Inflammatory macrophage treated with lipopolysaccharide for 1 hour (primary cell): Measurements from ENCODE around the gene S100A7A.
"Not testable (repeated sequence)": the region's sequence is repeated elsewhere in the genome, so short reads cannot be mapped to it uniquely, and the experiment has no call there.

Experiments
- DNase-seq, 2 donors: peaks; one replicate each; pipeline ENCODE4 v3.0.0-alpha.2; 2020 to 2022

The S100A7A gene

GRCh38 chr1:153395776-153396175 lies 20.5 kb upstream of the S100A7A start:
- no peak for DNase-seq

GRCh38 chr1:153396461-153396860 lies 19.9 kb upstream of the S100A7A start:
- no peak for DNase-seq

- no peak for DNase-seq
Measured at GRCh38 chr1:153397051-153397923, 19.0 kb upstream of the S100A7A start.

- DNase-seq, result no peak
Measured at GRCh38 chr1:153397924-153398651, 18.2 kb upstream of the S100A7A start.

GRCh38 chr1:153399401-153400055 lies 16.8 kb upstream of the S100A7A start:
- DNase-seq, result no peak

GRCh38 chr1:153400244-153400643 lies 16.1 kb upstream of the S100A7A start:
- DNase-seq, result no peak

- no peak for DNase-seq
Measured at GRCh38 chr1:153401461-153401860, 14.9 kb upstream of the S100A7A start.

- no peak for DNase-seq
Measured at GRCh38 chr1:153402226-153402625, 14.1 kb upstream of the S100A7A start.

- no peak for DNase-seq
Measured at GRCh38 chr1:153403421-153404085, 12.8 kb upstream of the S100A7A start.

GRCh38 chr1:153404086-153404635 lies 12.2 kb upstream of the S100A7A start:
- no peak for DNase-seq

GRCh38 chr1:153404768-153405167 lies 11.6 kb upstream of the S100A7A start:
- peak; percentile 44 to 77 for DNase-seq

GRCh38 chr1:153405825-153406599 lies 10.3 kb upstream of the S100A7A start:
- DNase-seq, result not testable (repeated sequence)

GRCh38 chr1:153407274-153407673 lies 9.0 kb upstream of the S100A7A start:
- DNase-seq, result not testable (repeated sequence)

GRCh38 chr1:153413961-153414360 lies 2.4 kb upstream of the S100A7A start:
- DNase-seq, result peak; percentile 50 to 62

GRCh38 chr1:153417136-153417888 lies 992 bp downstream of the S100A7A start:
- DNase-seq, result no peak

GRCh38 chr1:153418758-153419435 lies 2.6 kb downstream of the S100A7A start:
- DNase-seq, result not testable (repeated sequence)

- not testable (repeated sequence) for DNase-seq
Measured at GRCh38 chr1:153419436-153419793, 3.1 kb downstream of the S100A7A start.

GRCh38 chr1:153420306-153420705 lies 4.0 kb downstream of the S100A7A start:
- DNase-seq, result no peak

- peak; percentile 30 to 86 for DNase-seq
Measured at GRCh38 chr1:153422450-153423068, 6.2 kb downstream of the S100A7A start.

- DNase-seq, result no peak
Measured at GRCh38 chr1:153426809-153427208, 10.5 kb downstream of the S100A7A start.
